Measurements from ENCODE around the gene ENOX1. TPM values are rescaled to one million over a fixed set of nuclear protein-coding genes. Genes with fewer than 3 reads are reported as not detected.

Gene ENOX1
- total and polyA plus RNA-seq, 2 donors (not counting 3 experiments of a cell fraction or from before 2014, with no cell fraction given): 0.17 to 0.97 TPM

DNA sequence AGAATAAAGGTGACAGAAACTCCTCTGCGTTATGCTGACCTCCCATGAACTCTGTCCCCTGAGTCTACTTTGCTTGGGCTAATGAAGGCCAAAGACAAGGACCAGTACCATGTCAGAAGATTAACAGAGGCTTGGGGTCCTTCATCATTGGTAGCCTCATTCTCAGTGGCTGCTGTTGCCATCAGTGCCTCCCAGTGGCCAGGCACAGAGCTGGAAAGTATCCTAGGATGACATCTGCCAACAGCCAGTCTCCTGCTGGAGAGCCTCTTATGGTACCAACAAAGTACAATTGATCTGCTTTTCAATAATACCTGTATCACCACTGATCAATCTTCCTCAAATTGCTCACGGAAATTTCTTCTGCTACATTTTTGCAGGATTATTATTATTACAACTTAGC is 481.8 kb downstream of the ENOX1 start:
- peak overlapping the region; percentile 15 for H3K27ac ChIP-seq (ENCODE audit: insufficient read depth, low read depth, low read length)
- CTCF ChIA-PET: interaction anchor here (0.6 to 2.5 kb wide), 9 partner anchors 12 to 499 kb away, joined by 3 to 11 read pairs (median 3); no protein-coding TSS in a partner anchor
- no peaks in the 10 kb centered on the region for H3K9me1 ChIP-seq (replicated peaks; ENCODE audit: control insufficient read depth, extremely low read depth, insufficient read depth, low read length)
- no peaks in the 10 kb centered on the region for H3K36me3 ChIP-seq (ENCODE audit: control insufficient read depth in 2 of 2, extremely low read depth in 1 of 2, insufficient read depth in 2 of 2, low read length in 2 of 2)
- intact Hi-C loops (cut with micrococcal nuclease): loop anchor here (2.0 to 10.0 kb wide), 3 partner anchors 60 to 340 kb away; no protein-coding TSS in a partner anchor
- peak overlapping the region; percentile 62 for H3K4me2 ChIP-seq (ENCODE audit: insufficient read depth, low read length)
- no peaks in the 10 kb centered on the region for H3K27me3 ChIP-seq (ENCODE audit: control insufficient read depth in 2 of 2, insufficient read depth in 2 of 2, low read length in 2 of 2)
- no peaks in the 10 kb centered on the region for H3K79me2 ChIP-seq (ENCODE audit: control insufficient read depth, insufficient read depth, low read length)
- peaks cover 50% of the 10 kb centered on the region for H3K4me1 ChIP-seq (ENCODE audit: control insufficient read depth, extremely low read depth, insufficient read depth, low read length)
- POLR2A ChIA-PET: no interaction called here
- no peak overlapping the region for H3K4me3 ChIP-seq (replicated peaks in 1 of 3; ENCODE audit: insufficient read depth in 1 of 3, low read depth in 1 of 3, low read length in 3 of 3)
- no peak overlapping the region for H3K9ac ChIP-seq (replicated peaks; ENCODE audit: extremely low read depth, insufficient read depth, low read length)
- no peak overlapping the region for H2AFZ ChIP-seq (ENCODE audit: low read depth, low read length)
- BruUV-seq (replicated peaks): no TSS peak
- no peaks in the 10 kb centered on the region for H3K9me3 ChIP-seq (replicated peaks; ENCODE audit: control insufficient read depth, insufficient read depth, low read length)
- no peak for TF ChIP-seq JUN (IDR thresholded peaks at IDR 0.05; ENCODE audit: borderline replicate concordance, insufficient read depth, insufficient read length, low read depth)
- TF ChIP-seq, protein P1, sequence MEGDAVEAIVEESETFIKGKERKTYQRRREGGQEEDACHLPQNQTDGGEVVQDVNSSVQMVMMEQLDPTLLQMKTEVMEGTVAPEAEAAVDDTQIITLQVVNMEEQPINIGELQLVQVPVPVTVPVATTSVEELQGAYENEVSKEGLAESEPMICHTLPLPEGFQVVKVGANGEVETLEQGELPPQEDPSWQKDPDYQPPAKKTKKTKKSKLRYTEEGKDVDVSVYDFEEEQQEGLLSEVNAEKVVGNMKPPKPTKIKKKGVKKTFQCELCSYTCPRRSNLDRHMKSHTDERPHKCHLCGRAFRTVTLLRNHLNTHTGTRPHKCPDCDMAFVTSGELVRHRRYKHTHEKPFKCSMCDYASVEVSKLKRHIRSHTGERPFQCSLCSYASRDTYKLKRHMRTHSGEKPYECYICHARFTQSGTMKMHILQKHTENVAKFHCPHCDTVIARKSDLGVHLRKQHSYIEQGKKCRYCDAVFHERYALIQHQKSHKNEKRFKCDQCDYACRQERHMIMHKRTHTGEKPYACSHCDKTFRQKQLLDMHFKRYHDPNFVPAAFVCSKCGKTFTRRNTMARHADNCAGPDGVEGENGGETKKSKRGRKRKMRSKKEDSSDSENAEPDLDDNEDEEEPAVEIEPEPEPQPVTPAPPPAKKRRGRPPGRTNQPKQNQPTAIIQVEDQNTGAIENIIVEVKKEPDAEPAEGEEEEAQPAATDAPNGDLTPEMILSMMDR (IDR thresholded peaks at IDR 0.05; ENCODE audit: extremely low read depth in 1 of 2, insufficient read depth in 1 of 2, low read depth in 1 of 2, low read length in 2 of 2): peak in 1 of 2 donors; percentile 8
- no peaks in the 10 kb centered on the region for H4K20me1 ChIP-seq (replicated peaks; ENCODE audit: control insufficient read depth, extremely low read depth, insufficient read depth, low read length)
- dilution Hi-C loops (cut with MboI; ENCODE audit: extremely low pct_ligation_motif_present, low sequenced_read_pairs): no loop called here
- no peak for FAIRE-seq
- DNase-seq (ENCODE audit: low read depth, low spot score): no peak

DNA sequence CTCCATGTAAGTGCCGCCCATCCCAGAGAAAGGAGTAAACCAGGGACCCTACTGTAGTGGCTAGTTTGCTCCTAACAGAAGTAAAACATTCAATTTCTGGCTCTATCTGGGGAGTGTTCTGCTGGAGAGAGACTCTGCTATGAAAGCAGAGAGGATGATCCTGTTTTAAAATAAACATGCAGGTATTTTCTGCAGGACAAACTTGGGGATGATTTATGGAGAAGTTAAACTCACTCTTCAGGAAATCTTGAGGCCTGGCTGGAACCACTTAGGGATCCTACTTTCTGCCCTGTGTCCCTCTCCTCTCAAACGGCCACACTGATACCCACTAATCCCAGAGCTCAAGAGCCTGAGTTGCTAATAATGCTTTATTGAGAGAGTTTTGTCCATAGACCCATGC is 482.3 kb downstream of the ENOX1 start:
- TF ChIP-seq JUN (IDR thresholded peaks at IDR 0.05; ENCODE audit: borderline replicate concordance, insufficient read depth, insufficient read length, low read depth) (no peak), EZH2 (IDR thresholded peaks at IDR 0.05; ENCODE audit: borderline replicate concordance, low read depth, low read length, severe bottlenecking) (no peak), POLR2A (IDR thresholded peaks at IDR 0.05; ENCODE audit: low read depth, low read length) (no peak), POLR2AphosphoS5 (IDR thresholded peaks at IDR 0.05; ENCODE audit: insufficient read depth, low read depth, low read length) (no peak), MYC (IDR thresholded peaks at IDR 0.05; ENCODE audit: low read depth, low read length) (no peak), FOS (IDR thresholded peaks at IDR 0.05; ENCODE audit: borderline replicate concordance, insufficient read depth, low read length) (no peak), GATA2 (IDR thresholded peaks at IDR 0.05; ENCODE audit: insufficient read depth, insufficient read length, low read depth, low read length) (no peak)
- TF ChIP-seq, protein P1 (IDR thresholded peaks at IDR 0.05; ENCODE audit: extremely low read depth in 1 of 2, insufficient read depth in 1 of 2, low read depth in 1 of 2, low read length in 2 of 2): no peak
- TF ChIP-seq, protein P2, sequence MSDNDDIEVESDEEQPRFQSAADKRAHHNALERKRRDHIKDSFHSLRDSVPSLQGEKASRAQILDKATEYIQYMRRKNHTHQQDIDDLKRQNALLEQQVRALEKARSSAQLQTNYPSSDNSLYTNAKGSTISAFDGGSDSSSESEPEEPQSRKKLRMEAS (IDR thresholded peaks at IDR 0.05; ENCODE audit: insufficient read depth, insufficient read length): no peak
- H3K36me3 ChIP-seq (ENCODE audit: control insufficient read depth in 2 of 2, extremely low read depth in 1 of 2, insufficient read depth in 2 of 2, low read length in 2 of 2): no peaks in the 10 kb centered on the region
- intact Hi-C loops (cut with micrococcal nuclease): loop anchor here (2.0 to 10.0 kb wide), 3 partner anchors 60 to 340 kb away; no protein-coding TSS in a partner anchor
- FAIRE-seq: no peak
- POLR2A ChIA-PET: no interaction called here
- peak overlapping the region; percentile 15 for H3K27ac ChIP-seq (ENCODE audit: insufficient read depth, low read depth, low read length)
- H3K9me1 ChIP-seq (replicated peaks; ENCODE audit: control insufficient read depth, extremely low read depth, insufficient read depth, low read length): no peaks in the 10 kb centered on the region
- no peak overlapping the region for H3K4me2 ChIP-seq (ENCODE audit: insufficient read depth, low read length)
- H4K20me1 ChIP-seq (replicated peaks; ENCODE audit: control insufficient read depth, extremely low read depth, insufficient read depth, low read length): no peaks in the 10 kb centered on the region
- CTCF ChIA-PET: interaction anchor here (1.8 to 4.1 kb wide), 3 partner anchors 10 to 500 kb away, joined by 4 to 27 read pairs (median 9); no protein-coding TSS in a partner anchor
- BruUV-seq (replicated peaks): no TSS peak
- no peak overlapping the region for H3K9ac ChIP-seq (replicated peaks; ENCODE audit: extremely low read depth, insufficient read depth, low read length)
- no peak overlapping the region for H2AFZ ChIP-seq (ENCODE audit: low read depth, low read length)
- H3K9me3 ChIP-seq (replicated peaks; ENCODE audit: control insufficient read depth, insufficient read depth, low read length): no peaks in the 10 kb centered on the region
- H3K4me3 ChIP-seq (replicated peaks in 1 of 3; ENCODE audit: insufficient read depth in 1 of 3, low read depth in 1 of 3, low read length in 3 of 3): no peak overlapping the region
- no peak for DNase-seq (ENCODE audit: low read depth, low spot score)
- H3K79me2 ChIP-seq (ENCODE audit: control insufficient read depth, insufficient read depth, low read length): no peaks in the 10 kb centered on the region
- no peaks in the 10 kb centered on the region for H3K27me3 ChIP-seq (ENCODE audit: control insufficient read depth in 2 of 2, insufficient read depth in 2 of 2, low read length in 2 of 2)
- H3K4me1 ChIP-seq (ENCODE audit: control insufficient read depth, extremely low read depth, insufficient read depth, low read length): peaks cover 50% of the 10 kb centered on the region
- dilution Hi-C loops (cut with MboI; ENCODE audit: extremely low pct_ligation_motif_present, low sequenced_read_pairs): no loop called here
